ENCODE data around the gene TAF6. TPM values are rescaled to one million over a fixed set of nuclear protein-coding genes. Genes with fewer than 3 reads are reported as not detected.

The TAF6 gene
- total RNA-seq, 4 donors from 2014 or later: 18.0 to 581 (median 43.9) TPM

DNA sequence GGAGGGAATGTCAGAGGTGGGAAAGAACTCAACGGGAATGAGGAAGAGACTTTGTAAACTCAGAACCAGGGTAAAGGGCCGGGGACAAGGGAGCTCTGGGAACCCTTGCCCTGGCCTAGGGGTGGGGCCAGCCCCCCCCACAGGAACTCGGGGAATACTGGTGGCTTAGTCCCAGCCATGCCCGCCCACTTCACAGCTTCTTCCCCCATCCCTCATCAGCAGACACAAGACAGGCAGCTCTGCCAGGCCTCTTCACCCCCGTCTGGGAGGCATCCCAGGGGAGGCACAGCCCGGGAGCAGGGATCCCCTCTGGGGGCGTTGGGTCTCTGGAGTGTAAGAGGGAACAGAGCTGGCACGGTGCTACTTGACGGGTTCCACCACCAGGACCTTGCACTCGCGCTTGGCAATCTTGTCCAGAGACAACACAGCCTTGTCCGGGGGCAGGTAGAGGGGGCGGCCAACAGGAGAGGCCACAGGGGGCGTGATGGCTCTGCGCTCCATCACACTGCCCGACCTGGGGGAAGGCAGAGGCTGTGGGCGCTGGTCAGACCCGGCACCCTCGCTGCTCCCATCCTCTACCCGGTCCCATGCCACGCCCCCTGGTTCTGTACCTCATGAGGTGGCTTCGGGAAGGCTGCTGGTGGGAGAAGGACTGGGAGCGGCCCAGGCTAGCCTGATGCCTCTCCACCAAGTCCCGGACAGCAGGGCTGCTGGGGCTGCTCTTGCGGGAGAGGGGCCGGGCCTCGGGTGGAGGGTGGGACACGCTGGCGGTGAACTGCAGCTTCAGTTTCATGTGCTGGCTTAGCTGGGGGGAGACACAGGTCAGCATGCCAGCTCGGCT, 35.7 kb upstream of the TAF6 start:
- intact Hi-C loops (cut with DNase I; ENCODE audit: low total_unique reads) (no loop called here), in situ Hi-C loops (cut with MboI; ENCODE audit: low pct_ligation_motif_present in 1 of 4, low pct_unique_long_range_greater_than_20kb in 1 of 4, low sequenced_read_pairs in 3 of 4) (no loop called here)
- Histone ChIP-seq H3K4me3 (no peak overlapping the region), H3K27ac (peak overlapping the region; percentile 89 to 91 (median 90)), H3K27me3 (no peaks in the 10 kb centered on the region), H3K36me3 (peaks cover 0 to 6% (median 0%) of the 10 kb centered on the region in 4 donors), H3K4me1 (peaks cover 24 to 87% (median 57%) of the 10 kb centered on the region in 4 donors), H3K9me3 (no peaks in the 10 kb centered on the region)
- DNase-seq: peak; percentile 80
- WGBS, 2 donors (ENCODE audit: low coverage in 1 of 2): 17 to 58% methylated on average over 1 to 30 of the region's 30 CpGs
- peak; percentile 22 for TF ChIP-seq POLR2A (IDR thresholded peaks at IDR 0.05)
- TF ChIP-seq POLR2AphosphoS5 (IDR thresholded peaks at IDR 0.05): peak in 1 of 3 donors; percentile 6
- peak; percentile 3 for TF ChIP-seq EP300 (IDR thresholded peaks at IDR 0.05; ENCODE audit: low read depth)
- TF ChIP-seq, protein P1, sequence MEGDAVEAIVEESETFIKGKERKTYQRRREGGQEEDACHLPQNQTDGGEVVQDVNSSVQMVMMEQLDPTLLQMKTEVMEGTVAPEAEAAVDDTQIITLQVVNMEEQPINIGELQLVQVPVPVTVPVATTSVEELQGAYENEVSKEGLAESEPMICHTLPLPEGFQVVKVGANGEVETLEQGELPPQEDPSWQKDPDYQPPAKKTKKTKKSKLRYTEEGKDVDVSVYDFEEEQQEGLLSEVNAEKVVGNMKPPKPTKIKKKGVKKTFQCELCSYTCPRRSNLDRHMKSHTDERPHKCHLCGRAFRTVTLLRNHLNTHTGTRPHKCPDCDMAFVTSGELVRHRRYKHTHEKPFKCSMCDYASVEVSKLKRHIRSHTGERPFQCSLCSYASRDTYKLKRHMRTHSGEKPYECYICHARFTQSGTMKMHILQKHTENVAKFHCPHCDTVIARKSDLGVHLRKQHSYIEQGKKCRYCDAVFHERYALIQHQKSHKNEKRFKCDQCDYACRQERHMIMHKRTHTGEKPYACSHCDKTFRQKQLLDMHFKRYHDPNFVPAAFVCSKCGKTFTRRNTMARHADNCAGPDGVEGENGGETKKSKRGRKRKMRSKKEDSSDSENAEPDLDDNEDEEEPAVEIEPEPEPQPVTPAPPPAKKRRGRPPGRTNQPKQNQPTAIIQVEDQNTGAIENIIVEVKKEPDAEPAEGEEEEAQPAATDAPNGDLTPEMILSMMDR (IDR thresholded peaks at IDR 0.05): no peak

DNA sequence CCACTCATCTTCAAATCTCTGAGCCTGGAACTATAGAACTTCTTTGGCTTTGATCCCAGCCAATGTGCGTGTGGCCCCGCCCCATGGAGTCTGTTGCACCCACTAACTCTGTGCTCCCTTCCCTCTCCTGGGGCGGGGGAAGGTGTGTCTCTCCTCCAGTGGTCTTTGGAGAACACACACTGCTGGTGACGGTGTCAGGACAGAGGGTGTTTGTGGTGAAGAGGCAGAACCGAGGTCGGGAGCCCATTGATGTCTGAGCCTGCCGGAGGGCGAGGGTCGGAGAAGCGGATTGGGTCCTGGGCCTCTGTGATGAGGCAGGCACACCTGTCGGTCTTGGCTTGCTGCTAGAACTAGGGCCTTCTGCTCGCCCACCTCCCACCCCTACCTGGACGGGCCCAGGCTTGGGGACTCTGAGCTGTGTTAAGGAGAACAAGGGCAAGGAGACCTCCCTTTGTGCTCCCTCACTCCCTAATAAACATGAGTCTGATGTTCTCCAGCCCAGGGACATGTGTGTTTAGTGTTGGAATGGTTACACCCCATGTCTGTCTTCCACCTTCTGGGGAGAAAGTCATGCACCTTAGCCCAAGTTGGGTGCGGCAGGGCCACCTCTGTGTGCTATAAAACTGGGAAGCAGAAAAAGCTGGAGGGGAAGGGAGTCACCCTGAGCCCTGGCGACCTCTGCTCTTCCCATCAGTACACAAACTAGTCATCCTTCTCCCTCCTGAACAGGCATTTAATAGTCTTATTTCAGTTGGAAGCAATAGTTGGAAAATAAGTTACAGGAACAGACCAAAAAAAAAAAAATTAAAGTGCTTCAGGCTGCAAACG, 34.8 kb upstream of the TAF6 start:
- H3K27ac ChIP-seq: peak overlapping the region; percentile 89 to 91 (median 90)
- in situ Hi-C loops (cut with MboI; ENCODE audit: low pct_ligation_motif_present in 1 of 4, low pct_unique_long_range_greater_than_20kb in 1 of 4, low sequenced_read_pairs in 3 of 4): no loop called here
- peaks cover 24 to 90% (median 61%) of the 10 kb centered on the region in 4 donors for H3K4me1 ChIP-seq
- TF ChIP-seq EP300 (IDR thresholded peaks at IDR 0.05; ENCODE audit: low read depth): no peak
- TF ChIP-seq, protein P1 (IDR thresholded peaks at IDR 0.05): no peak
- TF ChIP-seq POLR2A (IDR thresholded peaks at IDR 0.05): peak; percentile 55
- TF ChIP-seq POLR2AphosphoS5 (IDR thresholded peaks at IDR 0.05): peak in 2 of 3 donors; percentile 18 to 27
- intact Hi-C loops (cut with DNase I; ENCODE audit: low total_unique reads): no loop called here
- no peaks in the 10 kb centered on the region for H3K27me3 ChIP-seq
- H3K9me3 ChIP-seq: no peaks in the 10 kb centered on the region
- no peak overlapping the region for H3K4me3 ChIP-seq
- DNase-seq: peak; percentile 78
- peaks cover 0 to 6% (median 0%) of the 10 kb centered on the region in 4 donors for H3K36me3 ChIP-seq
- 23 to 55% methylated on average over 5 to 16 of the region's 16 CpGs for WGBS, 2 donors (ENCODE audit: low coverage in 1 of 2)

DNA sequence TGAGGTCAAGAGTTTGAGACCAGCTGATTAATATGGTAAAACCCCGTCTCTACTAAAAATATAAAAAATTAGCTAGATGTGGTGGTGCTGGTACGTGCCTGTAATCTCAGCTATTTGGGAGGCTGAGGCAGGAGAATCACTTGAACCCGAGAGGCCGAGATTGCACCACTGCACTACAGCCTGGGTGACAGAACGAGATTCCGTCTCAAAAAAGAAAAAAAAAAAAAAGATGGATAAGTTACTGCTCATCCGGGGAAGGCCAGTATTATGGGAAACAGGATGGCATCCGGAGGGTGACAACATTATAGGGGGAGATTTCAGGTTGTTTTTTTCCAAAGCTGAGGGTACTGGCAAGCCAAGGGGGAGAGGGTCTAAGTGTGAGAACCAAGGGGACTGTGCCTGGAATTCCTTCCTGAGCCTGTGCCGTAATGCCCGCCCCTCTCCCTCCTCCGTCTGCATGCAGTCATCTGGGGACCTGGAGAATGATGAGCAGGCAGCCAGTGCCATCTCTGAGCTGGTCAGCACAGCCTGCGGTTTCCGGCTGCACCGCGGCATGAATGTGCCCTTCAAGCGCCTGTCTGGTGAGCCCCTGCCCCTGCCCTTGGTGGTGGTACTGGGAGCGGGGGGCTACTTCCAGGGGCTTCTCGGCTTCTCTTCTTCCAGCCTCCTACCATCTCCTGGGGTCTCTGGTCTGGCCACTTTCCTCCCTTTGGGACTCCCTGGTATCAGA, 33.9 kb upstream of the TAF6 start:
- TF ChIP-seq POLR2A (IDR thresholded peaks at IDR 0.05) (no peak), POLR2AphosphoS5 (IDR thresholded peaks at IDR 0.05) (no peak), EP300 (IDR thresholded peaks at IDR 0.05; ENCODE audit: low read depth) (no peak)
- TF ChIP-seq, protein P1 (IDR thresholded peaks at IDR 0.05): no peak
- Histone ChIP-seq H3K9me3 (no peaks in the 10 kb centered on the region), H3K4me3 (no peak overlapping the region), H3K27ac (peak overlapping the region; percentile 89 to 91 (median 90)), H3K27me3 (no peaks in the 10 kb centered on the region), H3K4me1 (peaks cover 24 to 90% (median 59%) of the 10 kb centered on the region in 4 donors), H3K36me3 (peaks cover 0 to 6% (median 0%) of the 10 kb centered on the region in 4 donors)
- no peak for DNase-seq
- WGBS, 2 donors (ENCODE audit: low coverage in 1 of 2): 75 to 91% methylated on average over 8 to 18 of the region's 18 CpGs
- in situ Hi-C loops (cut with MboI; ENCODE audit: low pct_ligation_motif_present in 1 of 4, low pct_unique_long_range_greater_than_20kb in 1 of 4, low sequenced_read_pairs in 3 of 4) (no loop called here), intact Hi-C loops (cut with DNase I; ENCODE audit: low total_unique reads) (no loop called here)

Data from transverse colon (tissue), 4 donors.